ENCODE measurements around the gene NME9. TPM values are rescaled to one million over a fixed set of nuclear protein-coding genes. Genes with fewer than 3 reads are reported as not detected.
A peak's percentile ranks its signal among the peaks of the same experiment; 100 is the strongest.

NME9 gene
- total RNA-seq, 4 donors from 2014 or later, result 0.38 to 7.3 (median 2.0) TPM; not detected in 1

GRCh38 chr3:138367911-138368310 is 38.3 kb upstream of the NME9 start:
- no peak for ATAC-seq
- intact Hi-C loops (cut with DNase I; ENCODE audit: low total_unique reads), result no loop called here
- Histone ChIP-seq H3K36me3 (no peaks in the 10 kb centered on the region), H3K4me1 (peaks cover 60% of the 10 kb centered on the region in 2 donors), H3K27me3 (no peaks in the 10 kb centered on the region), H3K4me3 (no peak overlapping the region), H3K27ac (peak overlapping the region in 1 of 4 donors; percentile 10), H3K9me3 (no peaks in the 10 kb centered on the region)
- in situ Hi-C loops (cut with MboI; ENCODE audit: low sequenced_read_pairs in 4 of 4), result no loop called here
- no peak for DNase-seq
- no peak for TF ChIP-seq POLR2A (IDR thresholded peaks at IDR 0.05)

- Histone ChIP-seq H3K9me3 (no peaks in the 10 kb centered on the region), H3K4me3 (no peak overlapping the region), H3K27ac (peak overlapping the region in 2 of 4 donors; percentile 17 to 48), H3K4me1 (peaks cover 62% of the 10 kb centered on the region in 2 donors), H3K36me3 (no peaks in the 10 kb centered on the region), H3K27me3 (no peaks in the 10 kb centered on the region)
- TF ChIP-seq CTCF (IDR thresholded peaks at IDR 0.05 in 4 of 5, conservative IDR thresholded peaks at IDR 0.05 in 1 of 5), result no peak
- TF ChIP-seq POLR2A (IDR thresholded peaks at IDR 0.05), result no peak
- intact Hi-C loops (cut with DNase I; ENCODE audit: low total_unique reads), result no loop called here
- DNase-seq (no peak), ATAC-seq (no peak)
- in situ Hi-C loops (cut with MboI; ENCODE audit: low sequenced_read_pairs in 4 of 4), result no loop called here
These were observed 37.7 kb upstream of the NME9 start for GRCh38 chr3:138367326-138367850.

GRCh38 chr3:138366006-138366759 is 36.5 kb upstream of the NME9 start:
- Histone ChIP-seq H3K4me3 (no peak overlapping the region), H3K36me3 (no peaks in the 10 kb centered on the region), H3K4me1 (peaks cover 71 to 74% of the 10 kb centered on the region in 2 donors), H3K27me3 (no peaks in the 10 kb centered on the region), H3K27ac (peak overlapping the region in 1 of 4 donors; percentile 3), H3K9me3 (no peaks in the 10 kb centered on the region)
- in situ Hi-C loops (cut with MboI; ENCODE audit: low sequenced_read_pairs in 4 of 4), result no loop called here
- intact Hi-C loops (cut with DNase I; ENCODE audit: low total_unique reads), result no loop called here
- no peak for ATAC-seq
- TF ChIP-seq CTCF (IDR thresholded peaks at IDR 0.05 in 4 of 5, conservative IDR thresholded peaks at IDR 0.05 in 1 of 5) (no peak), POLR2A (IDR thresholded peaks at IDR 0.05) (no peak)
- no peak for DNase-seq

- peaks cover 81 to 83% of the 10 kb centered on the region in 2 donors for H3K4me1 ChIP-seq
- no peak overlapping the region for H3K4me3 ChIP-seq
- H3K36me3 ChIP-seq, result no peaks in the 10 kb centered on the region
- no peak for ATAC-seq
- H3K27me3 ChIP-seq, result no peaks in the 10 kb centered on the region
- H3K27ac ChIP-seq, result peak overlapping the region in 1 of 4 donors; percentile 59
- no peaks in the 10 kb centered on the region for H3K9me3 ChIP-seq
- intact Hi-C loops (cut with DNase I; ENCODE audit: low total_unique reads), result no loop called here
- no peak for TF ChIP-seq POLR2A (IDR thresholded peaks at IDR 0.05)
- TF ChIP-seq CTCF (IDR thresholded peaks at IDR 0.05 in 4 of 5, conservative IDR thresholded peaks at IDR 0.05 in 1 of 5), result no peak
- no peak for DNase-seq
- in situ Hi-C loops (cut with MboI; ENCODE audit: low sequenced_read_pairs in 4 of 4), result no loop called here
These were observed 35.6 kb upstream of the NME9 start for GRCh38 chr3:138365253-138365555.

GRCh38 chr3:138364356-138365252 is 35.0 kb upstream of the NME9 start:
- no peak for DNase-seq
- Histone ChIP-seq H3K4me1 (peaks cover 83 to 86% of the 10 kb centered on the region in 2 donors), H3K27me3 (no peaks in the 10 kb centered on the region), H3K4me3 (no peak overlapping the region), H3K27ac (peak overlapping the region; percentile 14 to 59 (median 26)), H3K9me3 (no peaks in the 10 kb centered on the region), H3K36me3 (no peaks in the 10 kb centered on the region)
- ATAC-seq, result no peak
- intact Hi-C loops (cut with DNase I; ENCODE audit: low total_unique reads), result no loop called here
- in situ Hi-C loops (cut with MboI; ENCODE audit: low sequenced_read_pairs in 4 of 4), result no loop called here
- TF ChIP-seq CTCF (IDR thresholded peaks at IDR 0.05 in 4 of 5, conservative IDR thresholded peaks at IDR 0.05 in 1 of 5) (no peak), POLR2A (IDR thresholded peaks at IDR 0.05) (no peak)
